Hippocampal formation (tissue), 2 donors: ENCODE data around the gene GPR183.
A peak's percentile ranks its signal among the peaks of the same experiment; 100 is the strongest.

Experiments
- DNase-seq, 2 donors: peaks; one replicate each; lab custom pipeline; 2025; lab: John Stamatoyannopoulos, UW

GPR183 gene, protein sequence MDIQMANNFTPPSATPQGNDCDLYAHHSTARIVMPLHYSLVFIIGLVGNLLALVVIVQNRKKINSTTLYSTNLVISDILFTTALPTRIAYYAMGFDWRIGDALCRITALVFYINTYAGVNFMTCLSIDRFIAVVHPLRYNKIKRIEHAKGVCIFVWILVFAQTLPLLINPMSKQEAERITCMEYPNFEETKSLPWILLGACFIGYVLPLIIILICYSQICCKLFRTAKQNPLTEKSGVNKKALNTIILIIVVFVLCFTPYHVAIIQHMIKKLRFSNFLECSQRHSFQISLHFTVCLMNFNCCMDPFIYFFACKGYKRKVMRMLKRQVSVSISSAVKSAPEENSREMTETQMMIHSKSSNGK

DNA sequence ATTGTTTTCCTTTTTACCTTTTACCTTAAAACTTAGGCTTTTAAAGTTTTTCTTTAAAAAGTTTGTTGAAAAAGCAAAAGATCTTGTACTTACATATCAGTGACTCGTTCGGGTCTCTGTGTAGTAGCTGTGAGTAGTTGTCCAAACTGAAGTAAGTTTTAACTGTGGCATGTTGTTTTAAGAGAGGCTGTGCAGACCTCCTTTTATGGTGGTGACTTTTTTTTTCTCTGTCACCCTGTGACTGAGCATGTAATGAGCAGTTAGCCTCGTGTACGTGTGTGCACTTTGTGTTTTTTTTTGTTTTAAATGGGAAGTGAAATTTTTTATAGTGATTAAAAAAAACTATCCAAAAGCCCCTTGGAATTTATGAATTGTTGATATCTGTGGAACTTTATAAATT lies at the start of gene GPR183:
Gene GPR183 (minus strand): TSS at position 153 of the 400 bp plus-strand sequence. CDS start 11,254 bp downstream, outside the sequence.
- DNase-seq: no peak

- no peak for DNase-seq
Observed at GRCh38 chr13:99356262-99357091, 49.3 kb upstream of the GPR183 start.

- DNase-seq: no peak
Observed at GRCh38 chr13:99356012-99356261, 48.7 kb upstream of the GPR183 start.

- no peak for DNase-seq
Observed at GRCh38 chr13:99355267-99356011, 48.2 kb upstream of the GPR183 start.

DNA sequence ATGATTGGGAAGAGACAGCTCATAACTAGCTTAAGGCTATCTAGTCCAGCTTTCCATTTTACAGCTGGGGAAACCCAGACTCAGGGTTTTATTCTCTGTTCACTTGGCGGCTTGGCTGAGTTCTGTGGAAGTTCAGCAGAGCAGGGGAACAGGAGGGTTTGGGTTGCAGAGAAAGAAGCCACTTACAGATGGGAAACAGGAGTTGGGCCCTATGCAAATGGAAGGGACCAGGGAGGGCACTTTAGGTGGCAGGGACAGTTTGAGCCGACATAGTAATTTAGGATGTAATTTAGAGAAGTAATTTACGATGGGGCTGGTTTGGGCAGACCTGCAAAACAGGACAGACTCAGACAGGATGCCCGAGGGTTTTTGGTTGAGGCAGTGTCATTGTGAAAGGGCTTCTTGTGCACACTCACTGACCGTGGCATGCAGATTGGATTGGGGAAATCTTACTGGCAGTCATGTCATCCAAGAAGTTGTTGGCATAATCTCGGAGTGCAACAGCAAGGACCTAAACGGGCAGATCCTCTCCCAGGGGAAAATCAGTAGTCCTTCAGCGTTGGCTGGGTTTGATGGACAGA lies 47.3 kb upstream of the GPR183 start:
- no peak for DNase-seq

GRCh38 chr13:99353836-99354235 lies 46.6 kb upstream of the GPR183 start:
- no peak for DNase-seq

DNA sequence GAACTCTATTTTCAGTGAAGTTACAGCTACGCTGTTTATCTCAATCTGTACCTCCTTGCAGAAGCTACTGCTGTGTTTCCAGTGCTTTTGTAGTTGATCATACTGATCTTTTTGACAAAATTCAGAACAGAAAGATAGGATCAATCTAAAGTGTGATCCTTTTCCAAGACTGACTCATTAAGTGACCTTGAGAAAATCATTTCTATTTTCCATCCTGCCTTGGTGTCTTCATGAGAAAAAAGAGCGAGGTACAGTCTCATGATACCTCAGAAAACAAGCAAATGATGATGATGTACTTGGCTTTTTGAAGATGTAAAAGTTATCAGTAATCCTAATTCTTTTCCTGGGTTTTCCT lies 46.0 kb upstream of the GPR183 start:
- no peak for DNase-seq

DNA sequence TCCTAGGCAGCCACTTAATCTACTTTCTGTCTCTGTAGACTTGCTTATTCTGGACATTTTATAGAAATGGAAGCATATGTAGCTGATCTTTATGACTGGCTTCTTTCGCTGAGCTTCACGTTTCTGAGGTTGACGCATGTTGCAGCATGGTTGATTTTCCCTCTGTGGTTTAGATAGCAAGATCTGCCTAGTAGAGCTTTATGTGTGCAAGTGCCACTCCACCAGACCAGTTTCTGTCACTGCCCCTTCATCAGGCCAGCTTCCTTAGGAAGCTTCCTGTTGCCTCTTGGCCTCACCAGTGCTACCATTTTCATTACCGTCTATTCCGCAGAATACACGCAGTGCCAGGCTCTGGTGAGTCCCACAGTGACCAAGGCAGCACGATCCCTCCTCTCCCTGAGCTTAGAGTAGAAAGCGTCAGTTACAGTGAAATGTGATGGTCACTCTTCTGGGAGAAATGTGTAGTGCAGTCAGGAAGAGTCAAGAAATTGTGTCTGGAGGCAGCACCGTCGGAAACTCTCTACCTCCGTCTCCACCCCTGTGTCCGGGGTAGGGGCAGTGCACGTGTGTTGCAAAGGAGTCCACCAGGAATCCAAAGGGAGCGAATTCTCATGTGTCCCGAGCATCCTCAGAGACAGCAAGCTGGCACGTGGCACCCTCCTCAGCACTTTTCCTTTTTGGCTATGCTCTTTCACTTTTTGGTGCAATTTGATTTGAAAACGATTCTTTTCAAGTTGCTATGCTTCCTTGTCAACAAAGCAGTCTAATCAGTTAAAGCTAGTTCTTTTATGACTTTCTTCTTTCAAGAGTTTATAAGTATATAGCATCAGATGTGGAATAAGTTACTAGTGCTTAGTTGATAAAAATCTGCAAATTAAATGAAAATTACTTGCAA lies 45.4 kb upstream of the GPR183 start:
- no peak for DNase-seq

DNA sequence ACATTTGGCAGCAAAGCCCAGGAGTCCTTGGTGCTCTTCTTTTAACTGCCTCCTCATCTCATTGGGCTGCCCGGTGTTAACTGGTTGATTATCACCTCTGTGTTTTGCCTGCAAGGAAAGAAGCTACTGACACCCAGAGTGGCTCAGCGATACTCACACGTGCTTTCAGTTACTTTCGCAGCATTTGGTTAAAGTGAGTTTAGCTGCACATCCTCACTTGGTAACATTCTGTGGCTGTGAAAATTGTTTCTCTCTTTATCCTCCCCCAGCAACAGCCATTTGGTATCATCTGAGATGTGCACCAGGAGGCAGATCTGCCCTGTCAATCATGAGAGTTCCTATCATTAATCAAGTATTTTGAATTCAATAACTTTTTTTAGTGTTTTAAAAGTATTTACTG lies 44.6 kb upstream of the GPR183 start:
- DNase-seq: no peak

GRCh38 chr13:99350191-99350590 lies 43.0 kb upstream of the GPR183 start:
- no peak for DNase-seq

DNA sequence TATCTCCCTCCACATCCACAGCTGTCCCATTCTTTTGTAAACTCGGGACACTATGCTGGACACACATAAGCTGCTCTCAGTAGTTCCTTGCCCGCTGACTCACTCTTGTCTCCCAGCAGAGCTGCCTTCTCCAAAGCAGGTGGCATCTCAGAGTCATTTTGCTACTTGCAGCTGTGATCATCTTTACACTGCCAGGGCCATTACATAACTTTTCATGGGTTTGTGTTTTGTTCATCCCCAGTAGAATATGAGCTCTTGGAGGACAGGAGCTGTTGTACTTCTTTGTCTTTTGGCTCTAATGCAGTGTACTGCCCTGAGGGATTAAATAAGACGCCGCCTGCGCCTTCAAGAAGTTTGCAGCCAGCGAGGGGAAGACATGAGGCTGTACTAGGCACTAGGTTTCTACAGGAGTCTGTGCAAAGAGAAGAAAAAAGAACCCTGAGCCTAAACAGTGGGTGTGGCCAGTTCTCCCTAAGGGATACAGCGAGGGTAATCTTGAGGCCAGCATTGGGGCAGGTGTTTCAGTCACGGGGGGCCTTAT lies 40.8 kb upstream of the GPR183 start:
- DNase-seq: peak in 1 of 2 donors; percentile 52

- DNase-seq: no peak
Observed at GRCh38 chr13:99347335-99347878, 40.2 kb upstream of the GPR183 start.

DNA sequence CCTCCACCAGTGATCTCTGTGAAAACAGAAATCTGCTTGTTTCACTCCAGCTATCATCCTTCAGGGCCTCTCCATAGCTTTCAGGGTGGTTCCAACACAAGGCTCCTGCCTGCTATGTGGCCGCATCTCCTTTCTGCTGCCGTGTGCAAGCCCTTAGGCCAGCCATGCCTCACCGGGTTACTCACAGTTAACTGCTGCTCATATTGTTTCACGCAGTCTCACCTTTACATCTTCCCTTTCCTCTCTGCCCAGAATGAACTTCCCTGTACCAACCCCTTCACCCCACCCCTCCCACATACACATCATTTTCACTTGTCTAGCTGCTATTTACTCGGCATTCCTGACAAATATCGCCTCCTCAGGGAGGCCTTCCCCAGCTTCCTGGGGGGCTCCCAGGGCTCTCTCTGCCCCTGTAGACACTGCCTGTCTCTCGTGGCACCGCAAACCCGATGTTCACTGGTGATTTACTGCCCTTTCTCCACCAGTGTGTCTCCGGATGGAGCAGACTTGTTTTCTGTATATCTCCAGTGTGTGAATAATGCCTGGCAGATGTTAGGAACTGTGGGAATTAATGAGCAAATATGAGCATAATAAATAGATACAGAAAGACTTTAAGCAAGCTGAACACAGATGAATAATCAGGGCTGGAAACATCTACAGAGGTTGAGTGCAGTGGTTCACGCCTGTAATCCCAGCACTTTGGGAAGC lies 39.3 kb upstream of the GPR183 start:
- DNase-seq: no peak

GRCh38 chr13:99345345-99345744 lies 38.1 kb upstream of the GPR183 start:
- no peak for DNase-seq

GRCh38 chr13:99344610-99345208 lies 37.5 kb upstream of the GPR183 start:
- DNase-seq: no peak

DNA sequence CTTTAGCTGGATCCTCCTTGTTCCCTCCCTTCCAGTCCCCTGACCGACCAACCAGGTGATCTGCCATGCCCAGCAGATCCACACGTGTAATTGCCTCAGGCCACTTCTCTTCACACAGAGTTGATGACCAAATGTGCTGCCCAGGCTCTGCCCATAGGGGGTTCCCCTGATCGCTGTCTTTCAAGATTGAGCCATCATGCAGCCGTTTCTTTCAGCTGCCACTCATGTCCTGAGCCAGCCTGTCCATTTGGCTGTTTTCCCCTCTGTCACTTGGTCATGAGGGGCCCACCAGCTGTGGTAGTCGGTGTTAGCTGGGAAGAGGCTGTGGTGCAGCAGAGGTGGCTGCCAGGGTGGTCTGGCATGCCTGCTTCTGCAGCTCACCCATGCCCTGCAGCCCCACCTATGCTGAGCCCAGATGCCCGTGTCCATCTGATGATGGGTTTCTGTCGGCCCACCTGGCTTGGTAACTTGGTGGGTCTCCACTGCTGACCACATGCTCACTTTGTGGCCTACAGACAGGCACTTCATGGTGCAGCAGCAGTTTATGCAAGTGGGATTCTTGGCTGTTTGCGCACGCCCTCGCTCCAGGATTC lies 35.6 kb upstream of the GPR183 start:
- DNase-seq: no peak

DNA sequence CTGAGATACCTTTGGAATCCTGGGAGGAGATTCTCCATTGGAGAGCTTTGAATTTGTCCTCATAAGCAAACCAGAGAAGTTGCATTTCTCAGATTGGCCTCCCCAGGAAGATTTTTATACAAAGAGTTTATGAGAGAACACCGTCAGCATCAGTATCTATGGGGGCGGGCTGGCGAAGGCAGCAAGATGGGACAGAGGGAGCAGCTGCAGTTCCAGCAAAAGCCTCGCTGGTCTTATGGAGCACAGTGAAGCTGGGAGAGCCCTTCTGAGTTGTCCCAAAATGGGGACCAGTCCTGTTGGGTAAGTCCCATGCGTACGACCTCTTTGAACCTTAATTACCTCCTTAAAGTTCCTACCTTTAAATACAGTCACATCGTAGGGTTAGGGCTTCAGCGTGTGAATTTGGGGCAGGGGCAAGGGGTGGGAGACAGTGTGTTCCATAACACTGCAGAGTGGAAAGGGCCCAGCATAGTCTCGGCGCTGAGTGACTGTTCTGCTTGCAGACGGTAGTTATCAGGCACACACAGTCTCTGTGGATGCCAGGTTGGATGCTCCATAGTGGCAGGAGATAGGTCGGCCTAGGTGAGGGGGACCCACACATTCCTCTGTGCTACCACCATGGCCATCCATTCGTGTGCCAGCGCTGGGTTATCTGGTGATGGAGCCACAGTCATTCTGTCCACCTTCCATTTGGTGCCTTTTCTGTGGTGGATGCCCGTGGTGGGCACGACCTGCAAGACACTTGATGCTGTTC lies 34.9 kb upstream of the GPR183 start:
- no peak for DNase-seq

- no peak for DNase-seq
Observed at GRCh38 chr13:99340638-99341037, 33.4 kb upstream of the GPR183 start.
